Left renal cortex interstitium (tissue), 4 donors: ENCODE measurements around the gene NGEF. TPM values are rescaled to one million over a fixed set of nuclear protein-coding genes. Genes with fewer than 3 reads are reported as not detected.
"Not testable (repeated sequence)": the region's sequence is repeated elsewhere in the genome, so short reads cannot be mapped to it uniquely, and the experiment has no call there.

Experiments used
- DNase-seq, 4 donors: peaks; one replicate each; pipeline ENCODE4 v3.0.0-alpha.2; 2013; ENCODE audit warnings: low read depth in 4 of 4, low spot score in 2 of 4, missing footprints in 1 of 4
- polyA plus RNA-seq, 4 donors: library from polyadenylated mRNA; unstranded; fragments of 120-200 nt; gene quantifications; one replicate each; pipeline ENCODE4 v1.2.1, GENCODE V29; 2013; ENCODE audit not compliant: insufficient read length in 4 of 4

NGEF gene
- polyA plus RNA-seq, 4 donors, result 2.1 to 3.5 (median 2.8) TPM

GRCh38 chr2:233023007-233023760 is 10.1 kb upstream of the NGEF start:
- no peak for DNase-seq

DNA sequence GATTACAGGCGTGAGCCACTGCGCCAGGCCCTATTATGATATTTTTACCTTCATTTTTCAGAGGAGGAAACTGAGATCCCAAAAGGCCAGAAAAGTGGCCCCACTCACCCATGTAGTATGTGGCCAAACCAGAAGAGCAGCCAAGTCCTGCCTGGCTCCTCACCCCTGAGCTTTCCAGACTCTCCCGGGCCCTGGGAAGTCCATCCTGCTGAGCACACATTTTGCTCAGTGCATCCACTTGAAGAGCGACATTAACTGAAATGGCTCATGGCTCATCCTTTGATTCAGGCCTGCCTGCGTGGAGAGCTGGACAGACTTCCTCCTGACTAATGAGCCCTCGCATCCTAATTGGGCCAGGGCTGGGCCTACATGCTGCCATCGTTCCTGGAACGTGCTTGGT is 9.5 kb upstream of the NGEF start:
- DNase-seq, result no peak

DNA sequence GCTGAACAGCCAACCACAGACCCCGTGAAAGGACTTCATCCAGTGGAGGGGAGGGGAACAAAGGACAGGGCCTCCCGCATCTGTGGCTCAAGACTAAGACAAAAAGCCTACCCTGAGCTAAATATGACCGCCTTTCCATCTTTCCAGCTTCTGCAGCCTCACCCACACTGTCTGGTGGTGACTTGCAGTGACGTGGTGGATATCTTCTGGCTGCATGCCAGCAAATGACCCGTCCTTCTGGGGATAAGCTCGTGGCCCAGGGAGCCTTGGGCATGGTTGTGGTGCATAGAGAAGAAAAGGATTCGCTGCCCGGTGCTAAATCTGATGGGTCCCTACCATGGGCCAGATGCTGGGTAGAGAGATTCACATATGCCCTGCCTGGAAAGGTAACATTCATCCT is 8.7 kb upstream of the NGEF start:
- no peak for DNase-seq

- no peak for DNase-seq
Observed at GRCh38 chr2:233020454-233020853, 7.4 kb upstream of the NGEF start.

DNA sequence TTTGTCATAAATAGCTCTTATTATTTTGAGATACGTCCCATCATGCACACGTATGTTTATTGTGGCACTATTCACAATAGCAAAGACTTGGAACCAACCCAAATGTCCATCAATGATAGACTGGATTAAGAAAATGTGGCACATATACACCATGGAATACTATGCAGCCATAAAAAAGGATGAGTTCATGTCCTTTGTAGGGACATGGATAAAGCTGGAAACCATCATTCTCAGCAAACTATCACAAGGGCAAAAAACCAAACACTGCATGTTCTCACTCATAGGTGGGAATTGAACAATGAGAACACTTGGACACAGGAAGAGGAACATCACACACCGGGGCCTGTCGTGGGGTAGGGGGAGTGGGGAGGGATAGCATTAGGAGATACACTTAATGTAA is 6.6 kb upstream of the NGEF start:
- not testable (repeated sequence) for DNase-seq

DNA sequence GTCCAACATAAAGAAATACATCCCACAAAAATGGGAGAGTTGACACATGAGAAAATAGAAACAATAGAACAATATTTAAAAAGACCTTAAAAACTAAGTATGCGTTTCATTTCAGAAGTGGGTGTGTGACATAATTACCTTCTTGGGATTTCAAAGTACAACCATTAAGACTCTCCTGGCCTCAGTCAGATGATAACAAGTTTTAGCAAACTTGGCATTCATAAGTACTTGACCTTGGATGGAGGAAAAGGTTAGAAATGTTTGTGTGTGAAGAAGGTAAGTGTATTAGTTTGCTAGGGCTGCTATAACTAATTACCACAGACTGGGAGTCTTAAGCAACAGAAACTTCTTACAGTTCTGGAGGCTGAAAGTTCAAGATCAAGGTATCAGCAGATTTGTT is 4.9 kb upstream of the NGEF start:
- DNase-seq, result no peak

DNA sequence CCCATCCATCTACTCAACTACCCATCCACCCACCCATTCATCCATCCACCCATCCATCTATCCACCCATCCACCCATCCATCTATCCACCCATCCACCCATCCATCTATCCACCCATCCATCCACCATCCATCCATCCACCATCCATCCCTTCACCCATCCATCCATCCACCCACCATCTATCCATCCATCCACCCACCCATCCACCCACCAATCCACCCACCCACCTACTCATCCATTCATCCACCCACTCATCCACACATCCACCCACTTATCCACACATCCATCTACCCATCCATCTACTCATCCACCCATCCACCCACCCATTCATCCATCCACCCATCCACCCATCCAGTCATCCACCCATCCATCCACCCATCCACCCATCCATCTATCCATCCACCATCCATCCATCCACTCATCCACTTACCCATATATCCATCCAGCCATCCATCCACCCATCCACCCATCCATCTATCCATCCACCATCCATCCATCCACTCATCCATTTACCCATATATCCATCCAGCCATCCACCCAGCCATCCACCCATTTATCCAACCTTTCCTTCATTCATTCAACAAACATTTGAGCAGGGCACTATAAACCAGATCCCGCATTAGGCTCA is 2.1 kb upstream of the NGEF start:
- DNase-seq, result no peak

DNA sequence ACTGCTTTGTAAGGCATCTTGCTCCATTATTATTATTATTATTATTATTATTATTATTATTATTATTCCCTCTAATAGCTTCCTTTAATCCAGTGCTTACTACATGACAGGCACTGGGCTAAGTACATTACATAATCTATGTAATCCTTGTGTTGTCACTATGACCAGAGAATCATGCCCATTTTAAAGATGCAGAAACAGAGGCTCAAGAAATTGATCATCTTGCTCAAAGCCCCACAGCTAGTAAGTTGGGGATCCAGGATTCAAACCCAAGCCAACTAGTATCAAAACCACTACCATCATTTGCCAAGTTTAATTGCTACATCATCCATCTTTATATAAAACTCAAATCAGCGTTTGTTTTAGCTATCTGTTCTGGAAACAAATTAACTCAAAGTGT is 594 bp upstream of the NGEF start:
- DNase-seq, result no peak

DNA sequence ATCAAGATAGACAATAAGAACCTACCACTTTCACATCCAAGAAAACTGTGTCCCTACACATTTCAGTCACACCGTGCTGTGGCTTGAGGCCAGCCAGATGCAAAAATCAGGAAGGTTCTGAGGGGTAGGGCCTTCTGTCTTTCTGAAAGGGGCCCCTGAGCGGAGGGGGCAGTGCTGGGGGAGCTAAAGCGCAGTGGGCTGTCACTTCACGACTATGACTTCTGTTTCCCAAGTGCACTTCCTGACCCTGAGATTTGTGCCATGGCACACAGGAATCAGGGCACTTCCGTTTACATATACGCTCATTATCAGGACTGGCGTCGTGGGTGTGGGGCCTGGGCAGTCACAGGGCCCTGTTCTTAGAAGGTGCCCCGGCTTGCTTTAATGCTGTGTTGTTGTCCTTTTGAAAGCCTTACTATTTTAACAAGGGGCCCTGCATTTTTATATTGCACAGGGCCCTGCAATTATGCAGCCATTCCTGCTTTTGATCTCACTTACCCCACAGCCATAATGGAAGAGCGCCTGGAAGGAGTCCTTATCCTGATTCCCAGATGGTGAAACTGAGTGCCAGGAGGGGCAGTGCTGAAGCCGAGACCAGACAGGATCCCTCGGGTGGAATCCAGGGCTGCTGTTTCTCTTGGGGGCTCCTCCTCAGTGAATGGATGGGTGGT is 620 bp downstream of the NGEF start:
- DNase-seq, result no peak

DNA sequence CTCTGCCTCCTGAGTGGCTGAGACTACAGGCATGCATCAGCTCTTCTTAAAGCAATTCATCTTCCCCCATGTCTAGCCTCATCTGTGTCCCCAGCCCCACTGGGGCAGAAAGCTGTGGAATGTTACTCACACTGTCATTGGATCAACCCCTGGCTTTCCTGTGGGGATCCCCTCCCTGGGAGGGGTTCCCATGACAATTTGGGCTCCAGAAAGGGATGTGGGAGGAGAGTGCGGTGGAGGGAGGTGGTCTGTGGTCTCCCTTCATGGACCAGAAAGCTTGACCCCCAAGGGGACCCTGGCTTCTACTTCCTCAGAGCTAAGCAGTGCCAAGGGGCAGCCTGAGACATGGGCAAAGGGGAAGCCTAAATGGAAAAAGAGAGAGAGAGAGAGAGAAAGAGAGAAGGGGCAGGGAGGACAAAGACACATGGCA is 1.3 kb downstream of the NGEF start:
- DNase-seq, result no peak

GRCh38 chr2:233011268-233011650 is 1.8 kb downstream of the NGEF start:
- DNase-seq, result no peak

DNA sequence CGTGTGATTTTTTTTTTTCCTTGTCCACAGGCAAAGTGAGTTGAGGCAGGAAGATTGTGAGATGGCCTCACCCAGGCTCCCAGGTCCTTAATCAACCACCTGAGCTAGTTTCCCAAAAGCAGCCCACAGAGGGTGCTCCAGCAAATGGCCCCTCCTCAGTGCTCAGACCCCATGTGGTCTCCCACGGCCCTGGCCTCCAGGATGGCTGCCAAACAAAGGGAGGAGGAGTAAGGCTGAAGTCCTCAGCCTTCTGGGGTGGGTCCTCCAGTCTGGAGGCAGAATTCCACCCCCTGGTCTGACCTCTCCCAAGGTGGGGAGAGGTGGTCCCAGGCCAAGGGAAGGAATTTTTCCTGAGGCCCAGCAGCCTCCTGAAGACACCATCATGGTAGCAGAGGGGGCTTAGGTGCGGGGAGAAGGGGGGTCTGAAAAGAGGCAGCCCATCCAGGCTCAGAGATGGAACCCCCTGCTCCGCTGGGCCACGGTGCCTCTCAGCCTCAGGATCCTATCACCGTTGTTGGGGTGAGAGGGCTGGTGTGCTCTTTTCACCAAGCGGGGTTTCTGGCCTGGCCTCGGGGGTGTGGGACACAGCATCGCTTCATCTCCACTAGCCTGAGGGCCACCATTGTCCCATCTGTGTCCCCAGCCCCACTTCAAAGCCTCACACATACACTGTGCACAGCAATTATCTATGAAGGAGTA is 2.3 kb downstream of the NGEF start:
- DNase-seq, result no peak

- no peak for DNase-seq
Observed at GRCh38 chr2:233009661-233010060, 3.4 kb downstream of the NGEF start.

DNA sequence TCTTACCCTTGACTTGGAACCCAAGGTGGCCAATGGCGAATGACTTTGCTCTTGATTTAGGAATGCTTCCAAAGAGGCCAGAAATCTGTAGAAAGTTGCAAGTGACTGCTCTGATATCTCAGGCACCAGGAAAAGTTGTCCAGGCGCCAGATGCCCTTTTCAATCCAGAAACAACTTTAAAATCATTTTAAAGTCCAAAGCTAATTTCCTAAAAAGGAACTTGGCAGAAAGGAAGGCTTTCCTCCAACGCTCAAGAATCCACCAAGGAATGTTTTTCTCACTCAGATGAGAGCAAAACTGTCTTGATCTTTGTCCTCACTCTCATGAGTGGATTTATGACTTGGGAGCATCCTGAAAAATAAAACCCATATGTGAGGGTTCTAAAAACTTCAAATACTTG is 5.3 kb downstream of the NGEF start:
- DNase-seq, result no peak

GRCh38 chr2:233007270-233007669 is 5.8 kb downstream of the NGEF start:
- DNase-seq, result no peak

GRCh38 chr2:233006648-233007047 is 6.4 kb downstream of the NGEF start:
- no peak for DNase-seq

- no peak for DNase-seq
Observed at GRCh38 chr2:233005096-233005495, 8.0 kb downstream of the NGEF start.

DNA sequence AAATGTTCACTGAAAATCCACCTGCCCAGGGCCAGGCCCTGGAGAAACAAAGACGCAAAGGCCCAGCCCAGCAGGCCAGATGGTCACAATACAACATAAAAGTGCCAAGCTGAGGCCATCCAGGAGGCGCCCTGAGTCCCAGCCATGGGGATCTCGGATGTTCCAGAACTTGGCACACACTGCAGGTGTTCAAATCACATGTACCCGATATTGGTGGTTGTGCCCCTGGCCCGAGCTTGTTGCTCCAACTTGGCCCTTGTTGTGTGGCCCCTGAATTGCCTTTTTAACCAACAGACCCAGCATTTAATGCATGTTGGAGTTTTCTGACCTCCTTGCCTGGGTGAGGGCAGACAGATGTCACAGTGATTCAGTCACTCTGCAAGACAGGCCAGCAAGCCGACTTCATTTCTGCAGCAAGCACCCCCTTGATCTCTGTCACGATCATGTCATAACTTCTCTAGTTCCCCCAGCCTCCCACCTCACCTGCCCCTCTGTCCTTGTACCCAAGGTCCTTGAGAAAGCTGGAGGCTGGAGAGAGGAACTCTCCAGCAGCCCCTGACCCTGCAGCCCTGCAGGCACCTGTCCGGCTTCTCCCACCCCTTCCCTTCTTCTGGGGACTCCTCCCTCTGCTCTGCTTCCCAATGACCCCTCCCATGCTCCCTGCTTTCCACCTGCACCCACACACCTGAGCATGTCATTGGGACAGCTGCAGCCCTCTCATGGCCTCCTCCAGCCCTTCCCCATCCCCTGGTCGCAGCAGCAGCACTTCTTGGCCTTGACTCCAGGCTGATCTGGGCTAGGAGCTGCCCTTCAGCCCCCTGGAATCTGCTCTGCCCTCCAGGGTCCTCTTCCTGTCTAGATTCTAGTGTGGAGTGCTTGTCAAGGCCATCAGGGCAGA is 9.1 kb downstream of the NGEF start:
- DNase-seq, result no peak

GRCh38 chr2:233002829-233003657 is 10.0 kb downstream of the NGEF start:
- no peak for DNase-seq
